Epithelial cell of esophagus (primary cell): Measurements from ENCODE around the gene CDC42EP4.
"Not testable (repeated sequence)": the region's sequence is repeated elsewhere in the genome, so short reads cannot be mapped to it uniquely, and the experiment has no call there.

Experiments used
- DNase-seq: peaks from one replicate; pipeline ENCODE4 v3.0.0; 2010; ENCODE audit warnings: low read depth
- H3K4me3 ChIP-seq: 2 replicates; pipeline ENCODE4 v1.5.1; 2011; ENCODE audit warnings: mild to moderate bottlenecking, low read length, control low read depth
- TF ChIP-seq, protein P1 (sequence below): IDR thresholded peaks from 2 replicates; pipeline ENCODE4 v1.5.1; 2011; ENCODE audit warnings: low read depth, mild to moderate bottlenecking, low read length, control low read depth, inconsistent platforms; ENCODE audit not compliant: insufficient read depth; ENCODE audit errors: missing control alignments

Gene CDC42EP4

DNA sequence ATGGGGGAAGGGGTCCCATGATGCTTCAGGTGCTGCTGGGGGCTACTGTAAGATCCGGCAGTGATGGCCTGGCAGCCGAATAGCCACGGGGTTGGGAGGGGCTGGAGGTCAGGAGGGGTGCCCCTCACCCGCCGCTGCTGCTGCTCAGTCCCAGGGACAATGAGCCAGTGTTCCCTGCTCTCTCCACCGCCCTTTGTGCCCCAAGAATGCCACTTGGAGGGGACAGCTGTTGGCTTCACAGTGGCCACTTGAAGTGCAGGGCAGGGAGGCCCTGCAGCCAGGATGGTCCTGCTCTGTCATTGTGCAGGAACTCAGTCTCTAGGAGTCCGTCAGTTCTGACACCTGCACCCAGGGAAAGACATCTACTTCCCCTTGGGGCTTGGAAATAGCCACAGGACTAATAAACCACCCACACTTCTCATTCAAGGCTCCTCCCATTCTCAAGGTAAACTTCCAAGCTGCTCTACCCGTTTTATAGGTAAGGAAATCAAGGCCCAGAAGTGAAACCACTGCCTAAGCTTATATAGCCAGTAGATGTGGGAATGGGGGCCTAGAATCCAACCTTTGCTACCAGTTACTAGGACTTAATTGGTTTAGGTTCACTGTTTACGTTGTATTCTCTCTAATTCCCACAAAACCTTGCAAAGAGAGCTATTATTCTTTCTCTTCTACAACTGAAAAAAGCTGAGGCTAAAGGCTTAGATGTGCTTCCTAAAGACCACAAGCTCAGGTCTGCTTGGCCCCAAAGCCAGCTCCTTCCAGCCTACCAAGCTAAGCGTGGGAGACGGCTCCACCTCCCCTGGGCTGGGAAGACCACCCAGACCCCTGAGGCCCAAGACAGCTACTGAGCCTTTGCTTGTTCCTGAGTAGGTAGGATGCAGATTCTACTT is 43.9 kb downstream of the CDC42EP4 start:
- TF ChIP-seq, protein P1, sequence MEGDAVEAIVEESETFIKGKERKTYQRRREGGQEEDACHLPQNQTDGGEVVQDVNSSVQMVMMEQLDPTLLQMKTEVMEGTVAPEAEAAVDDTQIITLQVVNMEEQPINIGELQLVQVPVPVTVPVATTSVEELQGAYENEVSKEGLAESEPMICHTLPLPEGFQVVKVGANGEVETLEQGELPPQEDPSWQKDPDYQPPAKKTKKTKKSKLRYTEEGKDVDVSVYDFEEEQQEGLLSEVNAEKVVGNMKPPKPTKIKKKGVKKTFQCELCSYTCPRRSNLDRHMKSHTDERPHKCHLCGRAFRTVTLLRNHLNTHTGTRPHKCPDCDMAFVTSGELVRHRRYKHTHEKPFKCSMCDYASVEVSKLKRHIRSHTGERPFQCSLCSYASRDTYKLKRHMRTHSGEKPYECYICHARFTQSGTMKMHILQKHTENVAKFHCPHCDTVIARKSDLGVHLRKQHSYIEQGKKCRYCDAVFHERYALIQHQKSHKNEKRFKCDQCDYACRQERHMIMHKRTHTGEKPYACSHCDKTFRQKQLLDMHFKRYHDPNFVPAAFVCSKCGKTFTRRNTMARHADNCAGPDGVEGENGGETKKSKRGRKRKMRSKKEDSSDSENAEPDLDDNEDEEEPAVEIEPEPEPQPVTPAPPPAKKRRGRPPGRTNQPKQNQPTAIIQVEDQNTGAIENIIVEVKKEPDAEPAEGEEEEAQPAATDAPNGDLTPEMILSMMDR = no peak
- H3K4me3 ChIP-seq = no peak overlapping the region
- DNase-seq = no peak

DNA sequence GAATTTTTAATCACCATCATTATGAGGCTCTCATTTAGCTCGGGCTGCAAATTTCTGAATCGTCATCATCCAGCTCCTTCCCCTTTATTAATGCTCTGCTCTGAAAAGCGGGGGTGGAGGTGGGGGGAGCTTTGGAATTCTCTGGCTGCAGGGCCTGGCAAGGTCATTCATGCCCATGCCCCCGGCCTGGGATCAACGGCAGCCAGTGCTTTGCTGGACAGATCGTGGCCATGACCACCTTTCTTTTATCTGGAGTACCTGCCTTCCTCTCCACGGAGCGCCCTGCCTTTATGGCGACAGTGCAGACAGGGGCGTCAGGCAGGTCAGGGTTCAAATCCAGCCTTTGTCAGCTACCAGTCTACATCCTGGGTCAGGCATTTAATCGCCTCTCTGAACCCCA is 45.0 kb downstream of the CDC42EP4 start:
- TF ChIP-seq, protein P1 = no peak
- DNase-seq = no peak
- H3K4me3 ChIP-seq = no peak overlapping the region

DNA sequence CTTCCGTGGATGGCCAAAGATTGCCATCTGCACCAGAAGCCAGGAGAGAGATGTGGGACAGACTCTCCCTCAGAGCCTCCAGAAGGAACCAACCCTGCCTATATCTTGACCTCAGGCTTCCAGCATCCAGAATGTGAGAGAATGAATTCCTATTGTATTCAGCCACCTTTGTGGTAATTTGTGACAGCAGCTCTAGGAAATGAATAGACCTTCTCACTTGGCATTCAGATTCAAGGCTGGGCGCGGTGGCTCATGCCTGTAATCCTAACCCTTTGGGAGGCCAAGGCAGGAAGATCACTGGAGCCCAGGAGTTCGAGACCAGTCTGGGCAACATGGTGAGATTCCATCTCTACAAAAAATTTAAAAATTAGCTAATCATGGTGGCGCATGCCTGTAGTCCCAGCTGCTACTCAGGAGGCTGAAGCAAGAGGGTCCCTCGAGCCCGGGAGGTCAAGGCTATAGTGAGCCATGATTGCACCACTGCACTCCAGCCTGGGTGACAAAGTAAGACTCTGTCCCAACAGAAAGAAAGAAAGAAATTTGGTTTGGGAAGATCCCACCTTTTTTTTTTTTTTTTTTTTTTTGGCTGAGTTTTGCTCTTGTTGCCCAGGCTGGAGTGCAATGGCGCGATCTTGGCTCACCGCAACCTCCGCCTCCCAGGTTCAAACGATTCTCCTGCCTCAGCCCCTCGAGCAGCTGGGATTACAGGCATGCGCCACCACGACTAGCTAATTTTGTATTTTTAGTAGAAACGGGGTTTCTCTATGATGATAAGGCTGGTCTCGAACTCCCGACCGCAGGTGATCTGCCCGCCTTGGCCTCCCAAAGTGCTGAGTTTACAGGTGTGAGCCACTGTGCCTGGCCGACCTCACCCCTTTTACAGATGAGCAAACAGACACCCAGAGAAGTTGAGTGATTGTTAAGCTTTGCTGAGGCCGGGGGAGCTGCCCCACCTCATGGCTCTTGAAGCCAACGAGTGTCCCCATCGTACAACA is 45.9 kb downstream of the CDC42EP4 start:
- no peak overlapping the region for H3K4me3 ChIP-seq
- TF ChIP-seq, protein P1 = no peak
- DNase-seq = no peak

DNA sequence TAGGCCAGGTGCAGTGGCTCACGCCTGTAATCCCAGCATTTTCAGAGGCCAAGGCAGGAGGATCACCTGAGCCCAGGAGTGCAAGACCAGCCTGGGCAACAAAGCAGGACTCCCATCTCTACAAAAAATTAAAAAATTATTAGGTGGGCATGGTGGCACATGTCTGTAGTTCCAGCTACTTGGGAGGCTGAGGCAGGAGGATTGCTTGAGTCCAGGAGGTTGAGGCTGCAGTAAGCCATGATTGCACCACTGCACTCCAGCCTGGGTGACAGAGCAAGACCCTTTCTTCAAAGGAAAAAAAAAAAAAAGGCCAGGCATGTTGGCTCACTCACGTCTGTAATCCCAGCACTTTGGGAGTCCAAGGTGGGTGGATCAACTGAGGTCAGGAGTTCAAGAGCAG is 47.4 kb downstream of the CDC42EP4 start:
- not testable (repeated sequence) for DNase-seq, H3K4me3 ChIP-seq

DNA sequence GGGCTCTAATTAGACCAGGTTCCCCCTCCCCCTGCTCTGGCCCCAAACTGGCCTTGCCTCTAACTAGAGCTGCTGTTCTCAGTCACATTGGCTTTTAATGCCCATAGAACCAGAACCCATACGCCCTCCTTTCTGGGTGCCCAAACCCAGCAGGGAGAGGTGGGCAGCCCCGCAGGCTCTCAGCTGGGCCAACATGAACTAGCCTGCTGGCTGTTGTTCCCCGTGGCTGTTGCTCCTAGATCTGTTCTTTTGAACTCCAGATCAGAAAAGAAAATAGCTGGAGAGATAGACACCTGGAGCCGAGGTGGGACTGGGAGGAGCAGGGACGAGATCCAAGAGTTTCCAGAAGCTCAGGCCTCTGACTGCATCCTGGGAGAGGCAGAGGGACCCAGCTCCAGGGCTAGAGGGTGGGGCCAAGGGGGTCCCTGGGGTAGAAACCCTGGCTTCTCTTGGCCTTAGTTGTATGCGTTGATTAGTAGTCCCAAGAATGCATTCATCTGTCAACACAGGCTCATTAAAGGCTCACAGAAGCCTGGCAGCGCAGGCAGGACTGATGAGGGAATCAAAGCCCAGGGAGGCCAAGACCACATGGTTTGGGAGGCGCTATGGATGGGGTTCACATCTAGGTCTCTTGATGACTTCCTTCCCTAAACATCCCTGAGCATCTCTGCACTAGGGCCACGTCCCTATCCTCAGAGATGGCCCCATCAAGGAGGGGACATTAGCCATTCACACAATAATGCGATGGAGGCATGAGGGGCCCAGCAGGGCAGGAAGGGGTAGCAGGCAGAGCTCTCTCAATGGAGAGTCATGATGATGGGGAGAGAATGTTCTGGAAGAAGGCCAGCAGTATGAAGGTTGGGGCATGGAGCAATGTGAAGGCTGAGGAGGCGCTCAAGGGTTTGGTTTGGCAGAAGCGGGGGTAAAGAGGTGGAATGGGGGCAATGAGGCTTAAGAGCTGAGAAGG is 48.8 kb downstream of the CDC42EP4 start:
- no peak overlapping the region for H3K4me3 ChIP-seq
- DNase-seq = peak; percentile 24
- TF ChIP-seq, protein P1 = no peak

DNA sequence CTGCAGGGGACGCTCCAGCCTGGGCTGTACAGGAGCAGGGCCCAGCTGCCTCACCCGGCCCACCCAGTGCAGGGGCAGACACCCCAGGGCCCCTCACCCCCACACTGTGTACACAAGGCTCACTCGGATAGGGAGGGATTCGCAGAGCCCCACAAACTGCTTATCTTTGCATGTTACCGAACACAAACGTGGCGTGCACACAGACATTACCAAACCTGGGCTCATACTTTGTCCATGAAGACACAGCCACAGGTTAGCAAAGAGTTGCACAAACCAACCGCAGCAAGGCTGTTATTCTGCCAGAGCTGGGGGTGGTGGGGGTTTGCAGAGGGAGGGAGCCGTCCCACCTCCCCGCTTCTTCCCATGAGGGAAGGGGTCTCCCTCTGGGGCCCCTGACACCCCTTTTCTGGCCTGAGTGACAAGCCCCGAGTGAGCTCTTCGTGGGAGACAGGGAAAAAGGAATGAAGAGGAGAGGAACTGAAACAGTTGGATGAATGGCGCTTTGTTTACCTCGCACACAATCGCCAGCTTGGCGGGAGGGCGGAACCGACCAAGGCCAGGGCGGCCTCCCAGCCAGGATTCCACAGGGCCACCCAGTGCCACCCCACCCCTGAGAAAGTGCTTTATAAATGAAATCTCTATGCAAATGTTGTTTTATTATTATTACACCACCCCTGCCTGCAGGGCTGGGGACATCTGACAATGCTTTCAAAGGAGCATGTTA is 49.7 kb downstream of the CDC42EP4 start:
- no peak overlapping the region for H3K4me3 ChIP-seq
- peak; percentile 47 for DNase-seq

More for the DNA sequence above, 49.7 kb downstream of the CDC42EP4 start:
- TF ChIP-seq, protein P1 = no peak
